Coronary artery (tissue), 2 donors: ENCODE measurements around the gene C16orf87.

Source experiments
- DNase-seq: peaks from one replicate; pipeline ENCODE4 v3.0.0-alpha.2; 2017; ENCODE audit warnings: low spot score
- H3K27ac ChIP-seq, 2 donors: fragments of 200-600 bp; sonication (generic); one replicate each; pipeline ENCODE4 v1.5.1; 2016 to 2019
- H3K4me3 ChIP-seq: fragments of 200-600 bp; sonication (generic); 2 replicates; pipeline ENCODE4 v1.5.1; 2016; ENCODE audit warnings: mild to moderate bottlenecking, moderate library complexity
- TF ChIP-seq, protein P1 (sequence below): fragments of 200-600 bp; sonication (generic); IDR thresholded peaks from one replicate; pipeline ENCODE4 v1.5.1; 2019; ENCODE audit warnings: antibody characterized with exemption

C16orf87 gene

GRCh38 chr16:46862555-46863447, 31.8 kb upstream of the C16orf87 start:
- no peak overlapping the region for H3K27ac ChIP-seq
- TF ChIP-seq, protein P1, sequence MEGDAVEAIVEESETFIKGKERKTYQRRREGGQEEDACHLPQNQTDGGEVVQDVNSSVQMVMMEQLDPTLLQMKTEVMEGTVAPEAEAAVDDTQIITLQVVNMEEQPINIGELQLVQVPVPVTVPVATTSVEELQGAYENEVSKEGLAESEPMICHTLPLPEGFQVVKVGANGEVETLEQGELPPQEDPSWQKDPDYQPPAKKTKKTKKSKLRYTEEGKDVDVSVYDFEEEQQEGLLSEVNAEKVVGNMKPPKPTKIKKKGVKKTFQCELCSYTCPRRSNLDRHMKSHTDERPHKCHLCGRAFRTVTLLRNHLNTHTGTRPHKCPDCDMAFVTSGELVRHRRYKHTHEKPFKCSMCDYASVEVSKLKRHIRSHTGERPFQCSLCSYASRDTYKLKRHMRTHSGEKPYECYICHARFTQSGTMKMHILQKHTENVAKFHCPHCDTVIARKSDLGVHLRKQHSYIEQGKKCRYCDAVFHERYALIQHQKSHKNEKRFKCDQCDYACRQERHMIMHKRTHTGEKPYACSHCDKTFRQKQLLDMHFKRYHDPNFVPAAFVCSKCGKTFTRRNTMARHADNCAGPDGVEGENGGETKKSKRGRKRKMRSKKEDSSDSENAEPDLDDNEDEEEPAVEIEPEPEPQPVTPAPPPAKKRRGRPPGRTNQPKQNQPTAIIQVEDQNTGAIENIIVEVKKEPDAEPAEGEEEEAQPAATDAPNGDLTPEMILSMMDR: no peak
- no peak for DNase-seq
- H3K4me3 ChIP-seq: no peak overlapping the region

- Histone ChIP-seq H3K4me3 (no peak overlapping the region), H3K27ac (no peak overlapping the region)
- TF ChIP-seq, protein P1: no peak
- DNase-seq: no peak
Observed at GRCh38 chr16:46859719-46860152, 28.8 kb upstream of the C16orf87 start.

- TF ChIP-seq, protein P1: no peak
- Histone ChIP-seq H3K27ac (no peak overlapping the region), H3K4me3 (no peak overlapping the region)
- no peak for DNase-seq
Observed at GRCh38 chr16:46858151-46858550, 27.2 kb upstream of the C16orf87 start.

DNA sequence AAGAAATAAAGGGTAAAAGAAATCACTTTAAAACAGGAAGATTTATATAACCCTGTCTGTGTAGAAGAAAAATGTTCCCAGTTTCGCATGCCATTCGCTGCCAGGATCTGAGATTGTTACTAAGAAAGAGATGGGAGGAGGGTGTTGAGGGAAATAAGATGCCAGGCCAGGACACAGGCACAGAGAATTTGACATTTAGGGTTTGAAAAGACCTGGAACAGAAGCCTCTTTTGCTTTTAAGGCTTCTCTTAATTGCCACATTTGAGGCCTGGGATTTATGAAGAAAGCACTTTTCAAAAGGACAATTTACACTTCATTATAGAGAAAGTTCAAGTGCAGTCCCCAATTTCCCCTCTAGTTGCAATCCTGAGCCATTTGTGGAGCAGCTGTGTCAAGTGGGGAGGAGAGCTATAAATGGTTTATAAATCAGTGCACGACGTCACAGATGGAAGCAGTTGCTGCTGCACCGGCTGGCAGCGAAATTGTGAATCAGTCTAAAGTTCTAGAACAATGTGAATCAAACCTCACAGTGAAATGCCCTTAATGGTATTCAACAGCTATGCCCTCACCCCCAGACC, 26.5 kb upstream of the C16orf87 start:
- DNase-seq: no peak
- Histone ChIP-seq H3K27ac (no peak overlapping the region), H3K4me3 (no peak overlapping the region)
- TF ChIP-seq, protein P1: no peak

DNA sequence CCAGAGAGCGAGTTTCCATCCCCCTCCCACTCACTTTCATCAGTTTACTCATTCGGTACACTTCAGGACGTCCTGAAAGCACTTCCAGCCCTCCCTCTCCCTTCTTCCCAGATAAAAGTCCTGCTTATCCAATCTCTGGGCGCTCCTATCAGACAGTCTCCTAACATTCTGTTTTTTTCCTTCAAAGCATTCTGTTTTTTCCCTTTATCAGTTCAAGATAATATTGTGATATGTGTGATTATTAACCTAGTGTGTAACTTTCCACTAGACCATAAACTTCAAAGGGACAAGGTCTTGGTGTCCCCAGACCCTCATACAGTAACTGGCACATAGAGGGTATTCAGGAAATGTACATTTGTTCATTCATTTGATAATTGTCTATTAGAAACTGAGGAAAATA, 24.4 kb upstream of the C16orf87 start:
- Histone ChIP-seq H3K27ac (no peak overlapping the region), H3K4me3 (no peak overlapping the region)
- DNase-seq: no peak
- TF ChIP-seq, protein P1: no peak

DNA sequence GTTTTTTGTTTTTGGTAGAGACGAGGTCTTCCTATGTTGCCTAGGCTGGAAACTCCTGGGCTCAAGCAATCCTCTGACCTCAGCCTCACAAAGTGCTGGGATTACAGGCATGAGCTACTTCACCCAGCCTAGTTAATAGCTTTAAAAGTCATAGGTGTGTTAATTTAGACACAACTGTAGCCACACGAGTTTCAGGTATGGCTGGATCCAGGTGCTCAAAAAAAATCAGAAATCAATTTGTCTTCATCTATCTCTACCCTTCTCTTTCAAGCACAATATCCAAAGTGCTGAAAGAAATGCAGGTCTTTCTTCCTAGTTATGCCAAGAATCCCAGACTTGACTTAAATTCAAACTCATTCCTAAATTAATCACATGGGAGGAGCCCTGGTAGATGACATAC, 23.9 kb upstream of the C16orf87 start:
- DNase-seq: no peak
- Histone ChIP-seq H3K4me3 (no peak overlapping the region), H3K27ac (no peak overlapping the region)
- TF ChIP-seq, protein P1: no peak
